ENCODE data around the gene WHRN. TPM values are rescaled to one million over a fixed set of nuclear protein-coding genes. Genes with fewer than 3 reads are reported as not detected.
A peak's percentile ranks its signal among the peaks of the same experiment; 100 is the strongest.

WHRN gene
- total RNA-seq, 1 donor: 5.4 TPM

GRCh38 chr9:114386361-114386885 lies 118.8 kb downstream of the WHRN start:
- no peak for DNase-seq (ENCODE audit: low read depth in 2 of 3, low spot score in 2 of 3)

DNA sequence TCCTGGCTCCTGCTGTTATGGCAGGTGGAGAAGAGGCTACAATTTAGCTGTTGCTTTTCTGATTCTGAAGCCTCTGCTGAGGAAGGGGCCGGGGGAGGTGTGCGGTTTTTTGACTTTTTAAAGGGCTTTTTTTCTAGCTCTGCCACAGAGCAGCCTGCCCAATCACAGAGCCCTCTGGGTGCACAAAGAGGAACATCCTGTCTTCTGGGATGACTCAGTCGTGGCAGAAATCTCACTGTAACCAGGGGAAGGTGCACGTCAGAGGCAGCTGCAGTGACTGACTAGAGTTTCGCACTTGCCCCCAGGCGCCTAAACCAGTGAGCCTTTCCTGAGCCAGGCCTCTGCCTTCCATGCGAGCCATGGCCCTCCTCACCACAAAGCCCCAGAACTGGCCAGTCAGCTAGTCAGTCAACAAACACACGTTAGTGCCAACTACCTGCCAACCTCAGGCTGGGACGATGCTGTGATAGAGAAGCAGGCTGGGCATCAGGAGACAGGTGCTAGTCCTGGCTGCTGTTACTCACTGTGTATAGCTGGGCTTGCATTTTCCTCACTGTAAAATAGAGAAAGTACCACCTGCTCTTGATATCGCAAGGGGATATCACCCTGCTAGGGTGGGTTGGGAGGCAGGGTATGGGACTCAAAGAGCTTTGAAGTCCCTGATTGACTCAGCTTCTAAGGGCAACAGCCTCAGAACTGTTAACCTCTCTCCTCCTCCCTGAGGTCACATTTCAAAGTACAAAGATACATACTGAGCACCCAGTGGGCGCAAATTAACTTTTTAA lies 119.7 kb downstream of the WHRN start:
- peak; percentile 78 to 95 (median 93) for DNase-seq (ENCODE audit: low read depth in 2 of 3, low spot score in 2 of 3)

DNA sequence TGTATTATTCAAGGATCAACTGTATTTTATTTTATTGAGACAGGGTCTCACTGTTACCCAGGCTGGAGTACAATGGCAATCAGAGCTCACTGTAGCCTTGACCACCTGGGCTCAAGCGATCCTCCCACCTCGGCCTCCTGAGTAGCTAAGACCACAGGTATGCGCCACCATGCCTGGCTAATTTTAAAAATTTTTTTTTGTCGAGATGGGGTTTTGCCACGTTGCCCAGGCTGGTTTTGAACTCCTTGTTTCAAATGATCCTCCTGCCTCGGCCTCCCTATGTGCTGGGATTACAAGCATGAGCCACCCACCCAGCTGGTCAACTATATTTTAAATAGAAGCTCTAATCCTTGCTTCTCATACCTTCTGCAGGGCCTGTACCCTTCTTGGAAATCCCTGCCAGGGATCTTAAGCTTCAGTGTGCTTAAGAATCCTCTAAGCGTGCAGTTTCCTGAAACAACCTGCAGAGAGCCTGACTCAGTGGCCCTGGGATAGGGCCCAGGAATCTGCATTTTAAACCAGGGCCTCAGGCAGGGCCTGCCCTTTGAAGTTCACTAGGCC lies 120.4 kb downstream of the WHRN start:
- no peak for DNase-seq (ENCODE audit: low read depth in 2 of 3, low spot score in 2 of 3)

- DNase-seq (ENCODE audit: low read depth in 2 of 3, low spot score in 2 of 3): no peak
Measured at GRCh38 chr9:114384341-114384740, 120.9 kb downstream of the WHRN start.

- no peak for DNase-seq (ENCODE audit: low read depth in 2 of 3, low spot score in 2 of 3)
Measured at GRCh38 chr9:114383521-114384231, 121.6 kb downstream of the WHRN start.

DNA sequence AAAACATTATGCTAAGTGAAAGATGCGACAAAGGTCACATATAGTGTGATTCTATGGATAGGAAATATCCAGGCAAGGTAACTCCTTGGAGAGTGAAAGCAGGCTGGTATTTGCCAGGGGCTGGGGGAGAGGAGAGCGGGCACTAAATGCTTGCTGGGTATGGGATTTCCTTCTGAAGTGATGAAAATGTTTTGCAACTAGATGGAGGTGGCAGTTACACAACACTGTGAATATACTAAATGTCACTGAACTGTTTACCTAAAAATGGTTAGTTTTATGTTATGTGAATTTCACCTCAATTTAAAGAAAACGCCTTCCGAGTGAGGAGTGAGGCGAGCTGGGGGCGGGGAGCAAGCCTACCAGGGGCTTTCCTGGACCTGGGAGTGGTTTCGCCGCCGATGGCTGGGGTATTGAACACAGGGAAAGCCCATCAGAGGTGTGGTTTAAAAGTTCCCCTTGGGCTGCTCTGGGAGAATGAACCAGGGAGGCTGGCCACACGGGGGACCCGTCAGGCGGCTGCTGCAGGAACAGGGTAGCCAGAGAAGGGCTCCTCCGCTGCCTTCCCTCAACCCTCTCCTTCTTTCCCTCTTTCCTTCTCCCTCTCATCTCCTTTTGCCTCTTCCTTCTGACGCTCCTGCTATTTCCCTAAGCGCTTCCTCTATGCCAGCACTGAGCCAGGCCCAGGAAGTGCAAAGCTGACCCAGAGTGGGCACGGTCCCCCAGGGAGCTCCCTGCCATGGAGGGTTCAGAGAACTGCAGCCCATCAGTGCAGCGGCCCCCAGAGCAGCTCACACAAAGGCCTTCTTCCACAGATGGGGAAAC lies 122.4 kb downstream of the WHRN start:
- peak in 2 of 3 donors; percentile 53 to 72 for DNase-seq (ENCODE audit: low read depth in 2 of 3, low spot score in 2 of 3)

DNA sequence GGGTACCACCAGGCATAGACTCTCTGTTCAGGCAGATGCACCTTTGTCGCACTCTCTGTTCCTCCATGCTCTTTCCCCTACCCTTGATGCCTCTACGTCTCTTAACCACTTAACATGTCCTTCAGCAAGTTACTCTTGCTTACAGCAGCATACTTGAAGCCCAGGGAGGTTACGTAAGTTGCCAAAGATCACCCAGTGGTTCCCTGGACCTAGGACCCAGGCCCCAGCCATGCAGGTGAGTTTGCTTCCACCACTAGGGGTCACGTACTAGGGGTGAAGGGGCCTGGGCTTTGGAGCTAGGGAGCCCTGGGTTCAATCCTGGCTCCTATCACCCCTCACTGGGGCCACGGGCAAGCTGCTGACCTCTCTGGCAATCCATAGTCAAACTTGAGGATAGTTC lies 126.4 kb downstream of the WHRN start:
- no peak for DNase-seq (ENCODE audit: low read depth in 2 of 3, low spot score in 2 of 3)

DNA sequence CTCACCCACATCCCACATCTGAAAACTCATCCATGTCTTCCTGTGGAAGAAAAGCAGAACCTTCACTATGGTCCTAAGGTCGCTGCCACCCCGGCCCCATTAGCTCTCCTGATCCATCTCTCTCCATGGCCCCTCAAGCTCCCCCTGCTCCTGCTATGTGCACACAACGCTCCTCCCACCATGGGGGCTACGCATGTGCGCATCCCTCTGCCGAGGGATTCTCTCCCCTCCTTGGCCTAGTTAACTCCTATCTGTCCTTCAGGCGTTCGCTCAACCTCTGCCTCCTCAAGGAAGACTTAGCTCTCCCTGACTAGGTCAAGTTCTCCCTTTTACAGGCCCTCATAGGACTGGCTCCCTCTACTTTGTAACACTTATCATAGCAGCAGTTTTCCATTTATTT lies 127.3 kb downstream of the WHRN start:
- DNase-seq (ENCODE audit: low read depth in 2 of 3, low spot score in 2 of 3): no peak

- no peak for DNase-seq (ENCODE audit: low read depth in 2 of 3, low spot score in 2 of 3)
Measured at GRCh38 chr9:114376586-114377445, 128.5 kb downstream of the WHRN start.

GRCh38 chr9:114375386-114376175 lies 129.7 kb downstream of the WHRN start:
- DNase-seq (ENCODE audit: low read depth in 2 of 3, low spot score in 2 of 3): no peak

DNA sequence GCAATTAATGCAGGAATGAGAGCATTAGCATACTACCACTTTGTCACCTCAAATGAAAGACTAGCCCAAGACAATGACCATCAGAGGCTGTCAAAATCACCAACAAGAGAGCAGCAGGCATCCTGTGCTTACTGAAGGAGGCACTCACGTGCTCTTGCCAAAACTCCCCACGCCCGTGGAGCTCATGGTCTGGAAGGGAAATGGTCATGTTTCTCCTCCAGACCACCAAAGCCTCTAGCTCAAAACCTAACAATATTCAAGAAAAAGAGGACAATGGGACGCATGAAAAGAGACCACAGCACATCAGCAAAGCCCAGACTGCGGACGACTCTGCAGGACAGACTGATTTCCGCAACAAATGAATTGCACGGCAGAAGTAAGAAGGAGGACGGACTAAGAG lies 130.3 kb downstream of the WHRN start:
- no peak for DNase-seq (ENCODE audit: low read depth in 2 of 3, low spot score in 2 of 3)

- no peak for DNase-seq (ENCODE audit: low read depth in 2 of 3, low spot score in 2 of 3)
Measured at GRCh38 chr9:114373960-114374730, 131.1 kb downstream of the WHRN start.

GRCh38 chr9:114372921-114373448 lies 132.3 kb downstream of the WHRN start:
- DNase-seq (ENCODE audit: low read depth in 2 of 3, low spot score in 2 of 3): peak; percentile 58 to 98 (median 96)

DNA sequence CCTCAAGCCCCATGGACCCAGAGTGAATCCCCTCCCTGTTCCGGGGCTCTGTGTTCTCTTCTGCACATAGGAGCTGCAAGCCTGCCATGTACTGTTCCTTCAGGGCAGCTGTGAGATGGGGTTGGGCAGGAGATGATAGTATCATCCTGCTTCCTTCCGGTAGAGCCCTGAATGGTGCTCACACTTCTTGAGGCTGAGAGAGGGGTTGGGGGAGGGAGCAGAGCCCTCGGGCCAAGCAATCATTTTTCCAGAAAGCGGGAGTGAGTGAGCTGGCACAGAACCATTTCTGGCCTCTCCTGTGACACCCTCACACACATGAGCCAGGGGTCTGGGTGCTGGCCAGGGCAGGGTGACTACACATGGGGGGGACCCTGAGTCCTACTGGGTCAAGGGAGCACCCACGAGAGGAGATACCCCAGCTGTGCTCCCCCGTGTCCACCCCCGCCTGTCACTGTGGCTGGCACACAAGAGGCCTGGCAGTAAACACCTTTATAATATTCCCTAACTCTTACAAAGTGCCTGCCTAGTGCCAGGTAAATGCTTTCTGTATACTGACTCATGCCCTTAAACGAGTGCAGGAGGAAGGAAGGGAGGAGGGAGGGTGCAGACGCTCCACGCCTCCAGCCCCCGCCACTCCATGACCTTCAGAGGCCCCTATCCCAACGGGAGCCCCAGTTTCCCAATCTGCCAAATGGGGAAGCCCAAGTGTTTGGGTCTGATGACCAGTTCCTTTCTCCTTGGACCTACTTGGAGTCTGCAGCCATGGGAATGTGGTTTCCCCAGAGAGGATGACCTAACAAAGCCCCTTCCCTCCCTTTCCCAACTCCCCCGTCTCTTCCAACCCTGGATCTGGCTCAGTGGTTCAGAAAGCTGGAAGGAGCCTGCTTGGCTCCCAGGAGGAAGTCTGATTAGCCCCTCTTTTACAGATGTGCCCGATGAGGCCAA lies 133.0 kb downstream of the WHRN start:
- peak in 1 of 3 donors; percentile 44 for DNase-seq (ENCODE audit: low read depth in 2 of 3, low spot score in 2 of 3)

DNA sequence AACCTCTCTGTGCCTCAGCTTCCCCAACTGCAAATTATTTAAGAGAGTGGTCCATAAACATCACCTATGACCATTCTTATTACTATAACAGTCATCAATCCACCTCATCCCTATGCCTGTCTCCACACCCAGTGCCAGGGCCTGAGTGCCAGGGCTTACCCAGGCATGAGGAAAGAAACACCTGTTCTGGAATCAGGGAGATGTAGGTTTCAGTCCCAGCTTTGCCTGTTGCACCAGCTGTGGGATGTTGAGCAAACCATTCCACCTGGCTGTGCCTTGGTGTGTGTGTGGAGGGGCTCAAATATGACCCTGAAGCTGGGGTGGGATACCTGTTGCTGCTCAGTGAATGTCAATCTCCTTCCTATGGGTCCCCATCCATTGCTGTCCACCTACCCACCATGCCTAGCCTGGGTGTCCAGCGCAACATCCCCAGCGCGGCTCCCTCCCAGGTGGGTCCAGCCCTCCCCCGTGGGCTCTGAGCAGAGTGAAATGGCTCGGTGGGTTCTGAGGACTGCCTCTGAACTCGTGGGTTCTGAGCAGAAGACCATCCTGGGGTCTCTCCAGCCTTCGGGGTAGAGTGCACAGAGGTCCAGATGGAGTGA lies 133.8 kb downstream of the WHRN start:
- DNase-seq (ENCODE audit: low read depth in 2 of 3, low spot score in 2 of 3): no peak

GRCh38 chr9:114370968-114371320 lies 134.3 kb downstream of the WHRN start:
- DNase-seq (ENCODE audit: low read depth in 2 of 3, low spot score in 2 of 3): no peak

All from hematopoietic multipotent progenitor cell (in vitro differentiated cells).